Fibroblast of villous mesenchyme (primary cell): Measurements from ENCODE around the gene DNAJB6. TPM values are rescaled to one million over a fixed set of nuclear protein-coding genes. Genes with fewer than 3 reads are reported as not detected.

Experiments
- DNase-seq: peaks from one replicate; pipeline ENCODE4 v3.0.0-alpha.2; 2010; ENCODE audit warnings: low read depth
- H3K4me3 ChIP-seq: 2 replicates; pipeline ENCODE4 v1.5.1; 2011; ENCODE audit warnings: low read depth, mild to moderate bottlenecking, low read length
- CTCF ChIP-seq: IDR thresholded peaks from 2 replicates; pipeline ENCODE4 v1.5.1; 2012; ENCODE audit warnings: low read depth, mild to moderate bottlenecking, low read length; ENCODE audit not compliant: insufficient read depth
- total RNA-seq: library from RNA; depleted of rRNA; stranded (reverse); fragments of >200 nt; gene quantifications from 2 replicates; pipeline ENCODE4 v1.2.3, GENCODE V29; 2012

DNAJB6 gene
- total RNA-seq, 1 donor, result 123 TPM

GRCh38 chr7:157306846-157307838, 29.7 kb upstream of the DNAJB6 start:
- no peak for TF ChIP-seq CTCF
- H3K4me3 ChIP-seq, result no peak overlapping the region
- no peak for DNase-seq

- no peak overlapping the region for H3K4me3 ChIP-seq
- TF ChIP-seq CTCF, result no peak
- peak; percentile 92 for DNase-seq
These were observed 26.7 kb upstream of the DNAJB6 start for GRCh38 chr7:157309988-157310668.

- H3K4me3 ChIP-seq, result no peak overlapping the region
- TF ChIP-seq CTCF, result no peak
- DNase-seq, result no peak
These were observed 26.1 kb upstream of the DNAJB6 start for GRCh38 chr7:157310676-157311185.

GRCh38 chr7:157312941-157313340, 23.9 kb upstream of the DNAJB6 start:
- no peak for DNase-seq
- no peak for TF ChIP-seq CTCF
- H3K4me3 ChIP-seq, result no peak overlapping the region

GRCh38 chr7:157313645-157314044, 23.2 kb upstream of the DNAJB6 start:
- no peak overlapping the region for H3K4me3 ChIP-seq
- TF ChIP-seq CTCF, result no peak
- DNase-seq, result no peak

GRCh38 chr7:157318015-157318706, 18.6 kb upstream of the DNAJB6 start:
- no peak for TF ChIP-seq CTCF
- DNase-seq, result no peak
- H3K4me3 ChIP-seq, result no peak overlapping the region
